Esophagus mucosa (tissue), 1 donor: ENCODE data around the gene SNAPIN. TPM values are rescaled to one million over a fixed set of nuclear protein-coding genes. Genes with fewer than 3 reads are reported as not detected.
"Not testable (repeated sequence)": the region's sequence is repeated elsewhere in the genome, so short reads cannot be mapped to it uniquely, and the experiment has no call there.

Source experiments
- ATAC-seq: fragments of 200-7000 bp; cut with Tn5 transposase; one replicate; pipeline ENCODE4 v1.9.1; 2020
- total RNA-seq: library from RNA; stranded (reverse); gene quantifications from one replicate; pipeline ENCODE4 v1.2.4, GENCODE V29; 2023
- donor health status: DM: yes; HTN: yes; CAD: no.

SNAPIN gene
- total RNA-seq, 1 donor from 2014 or later: 32.0 TPM

DNA sequence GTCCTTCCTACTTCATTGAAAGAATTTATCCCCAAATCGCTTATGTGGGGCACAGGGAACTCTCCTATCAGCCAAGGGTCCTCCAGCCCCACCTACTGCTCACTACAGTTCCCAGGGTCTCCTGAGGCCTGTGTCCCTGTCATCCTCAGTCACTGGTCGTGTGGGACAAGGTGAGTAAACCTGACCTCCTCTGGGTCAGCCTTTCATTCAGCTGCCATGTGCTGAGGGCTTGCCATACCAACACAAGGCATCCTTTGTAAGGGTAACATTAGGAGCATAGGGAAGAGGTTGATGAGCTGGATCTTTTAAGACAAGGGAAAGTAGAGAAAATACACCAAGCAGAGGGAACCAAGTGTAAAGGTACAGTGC, 11.2 kb upstream of the SNAPIN start:
- ATAC-seq: no peak

DNA sequence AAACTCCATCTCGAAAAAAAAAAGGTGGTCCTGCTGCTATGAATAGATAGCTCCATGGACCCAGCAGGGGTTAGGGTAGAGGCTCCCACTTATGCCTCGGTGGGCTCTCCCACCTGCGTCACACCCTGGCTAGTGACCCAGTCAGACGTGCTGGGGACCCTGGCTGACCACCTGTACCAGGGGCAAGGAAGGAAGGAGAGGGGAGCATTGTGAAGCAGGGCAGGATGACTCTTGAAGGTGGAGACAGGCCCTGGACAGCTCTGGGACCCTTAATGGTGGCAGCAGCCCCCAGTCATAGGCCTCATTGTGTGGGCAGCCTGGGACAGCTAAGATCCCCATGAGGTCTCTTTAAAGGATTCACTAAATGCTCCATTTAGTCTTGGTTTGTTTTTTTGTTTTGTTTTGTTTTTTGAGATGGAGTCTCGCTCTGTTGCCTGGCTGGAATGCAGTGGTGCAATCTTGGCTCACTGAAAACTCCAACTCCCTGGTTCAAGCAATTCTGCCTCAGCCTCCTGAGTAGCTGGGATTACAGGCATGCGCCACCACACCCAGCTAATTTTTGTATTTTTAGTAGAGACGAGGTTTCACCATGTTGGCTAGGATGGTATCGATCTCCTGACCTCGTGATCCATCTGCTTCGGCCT, 10.4 kb upstream of the SNAPIN start:
- peak; percentile 24 for ATAC-seq

DNA sequence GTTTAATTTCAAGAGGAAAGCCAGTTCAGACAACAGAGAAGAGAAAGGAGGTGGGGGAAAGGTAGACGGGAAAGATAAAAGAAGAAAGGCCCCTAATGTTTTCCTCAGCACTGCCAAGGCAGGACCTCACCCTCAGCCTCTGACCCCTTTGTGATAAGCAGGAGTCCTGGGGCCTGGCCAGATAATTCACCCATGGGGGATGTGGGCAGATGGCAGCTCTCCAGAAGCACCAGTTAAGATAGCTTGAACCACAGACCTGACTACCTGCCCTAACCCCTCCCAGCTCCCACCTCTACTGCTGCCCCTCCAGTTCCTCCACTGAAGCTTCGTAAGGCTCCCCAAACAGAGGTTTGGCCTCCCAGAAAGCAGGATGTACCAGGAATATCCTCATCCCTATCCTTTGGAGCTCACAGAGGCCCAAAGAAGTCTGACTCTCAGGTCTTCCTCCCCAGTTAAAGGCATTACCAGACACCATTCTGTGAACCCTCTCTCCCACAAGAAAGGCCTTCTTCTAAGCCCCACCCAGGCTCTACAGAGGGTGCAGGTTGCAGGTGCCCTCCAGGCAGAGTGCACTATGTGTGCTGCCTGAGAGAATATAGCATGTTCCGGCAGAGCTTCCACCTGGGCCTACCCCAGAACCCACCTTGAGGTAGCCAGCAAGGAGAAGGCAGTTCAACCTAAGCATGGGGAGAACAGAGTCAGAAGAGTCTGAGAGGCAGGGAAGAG, 9.2 kb upstream of the SNAPIN start:
- ATAC-seq: no peak

DNA sequence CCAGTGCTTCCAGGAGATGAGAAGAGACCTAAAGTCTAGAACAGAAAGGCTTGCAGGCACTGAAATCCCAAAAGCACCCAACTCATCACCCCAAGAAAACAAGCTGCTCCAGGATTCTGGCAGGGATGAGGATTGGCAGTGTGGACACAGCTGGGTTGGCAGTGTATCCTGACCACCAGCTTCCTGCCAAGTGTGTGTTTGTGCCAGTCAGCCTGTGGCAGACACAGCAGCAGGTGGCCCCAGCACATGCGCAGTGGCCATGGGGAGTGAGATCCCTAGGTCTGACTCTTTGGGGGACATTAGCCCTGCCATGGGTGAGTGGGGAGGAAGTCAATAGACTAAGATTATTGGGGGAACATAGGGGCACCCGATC, 8.7 kb upstream of the SNAPIN start:
- peak; percentile 2 for ATAC-seq

DNA sequence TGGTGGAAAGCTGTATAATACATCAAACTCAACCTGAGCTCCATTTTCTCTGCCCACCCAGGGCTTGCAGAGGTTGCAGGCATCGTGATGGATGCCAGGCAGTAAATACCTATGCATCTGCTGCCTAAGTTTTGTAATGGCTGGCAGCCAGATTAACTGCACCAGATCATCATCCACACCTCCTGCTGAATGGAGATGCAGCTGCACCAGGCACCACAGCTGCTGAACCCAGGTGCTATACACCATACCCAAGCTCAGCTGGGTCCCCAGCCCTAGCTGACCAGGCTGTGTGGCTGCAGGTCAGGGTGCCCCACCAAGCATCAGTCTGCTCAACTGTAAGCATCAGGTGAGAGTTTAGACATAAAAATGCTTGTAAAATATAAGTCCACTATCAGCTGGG, 6.7 kb upstream of the SNAPIN start:
- no peak for ATAC-seq

DNA sequence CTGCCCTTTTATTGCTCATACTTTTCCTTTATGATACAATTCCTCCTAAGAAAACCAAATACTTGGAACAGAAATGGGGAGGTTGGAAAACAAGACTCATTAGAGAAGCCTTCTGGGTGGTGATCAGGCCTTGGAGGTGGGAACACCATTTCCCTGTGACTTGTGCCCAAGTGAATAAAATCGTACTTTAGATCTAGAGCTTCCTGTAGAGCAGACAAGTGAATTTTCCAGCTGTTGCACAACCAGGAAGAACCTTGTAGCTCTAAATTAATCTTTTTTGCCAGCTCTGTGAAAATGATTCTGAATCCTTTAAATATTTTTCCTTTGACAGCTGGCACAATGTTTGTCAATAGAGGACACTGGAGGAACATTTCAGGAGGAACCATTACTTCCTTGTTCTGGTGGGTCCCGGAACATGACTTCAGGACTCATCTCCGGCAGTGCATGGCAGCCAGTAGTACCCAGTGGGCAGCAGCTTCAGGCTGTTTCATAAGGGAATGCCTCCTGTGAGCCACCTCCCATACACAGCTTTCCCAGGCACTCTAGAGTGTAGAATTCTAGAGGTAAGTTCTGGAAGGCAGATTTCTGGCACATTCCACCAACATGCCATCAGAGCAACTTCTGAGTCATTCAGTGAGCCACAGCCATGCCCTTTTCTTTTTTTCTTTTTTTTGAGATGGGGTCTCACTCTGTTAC, 5.5 kb upstream of the SNAPIN start:
- peak; percentile 60 for ATAC-seq

DNA sequence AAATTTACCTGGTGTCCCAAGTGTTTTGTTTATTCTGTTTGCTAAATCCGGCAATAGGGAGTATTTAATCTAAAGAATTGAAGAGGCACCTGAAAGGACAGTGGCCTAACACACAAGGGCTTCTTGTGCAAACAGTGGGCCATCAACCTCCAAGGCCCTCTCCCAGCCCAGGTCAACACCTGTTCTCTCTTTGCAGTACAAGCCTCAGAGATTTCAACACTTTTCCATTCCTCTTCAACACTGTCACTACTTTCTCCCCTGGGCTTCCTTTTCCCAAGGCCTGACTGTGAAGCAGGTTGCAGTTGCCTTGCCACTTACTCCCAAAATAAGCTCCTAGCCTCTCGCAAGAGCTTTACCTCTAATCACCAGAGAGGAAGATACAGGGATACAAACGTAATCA, 3.2 kb upstream of the SNAPIN start:
- no peak for ATAC-seq

DNA sequence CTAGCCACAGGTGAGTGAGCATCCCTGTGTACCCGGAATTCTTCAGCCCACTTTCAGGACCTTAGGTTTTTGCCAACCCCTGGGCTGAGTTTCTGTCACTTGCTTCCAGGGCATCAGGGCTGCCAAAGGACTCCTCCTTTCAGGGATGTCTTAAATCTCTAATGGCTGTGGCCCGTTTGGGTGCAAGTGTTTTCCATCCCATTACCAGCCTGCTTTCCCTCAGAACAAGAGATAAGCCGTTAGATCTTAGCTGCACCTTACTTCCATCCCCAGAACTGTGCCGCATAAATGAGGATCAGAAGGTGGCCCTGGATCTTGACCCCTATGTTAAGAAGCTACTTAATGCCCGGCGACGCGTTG, 652 bp downstream of the SNAPIN start:
- ATAC-seq: peak; percentile 1

DNA sequence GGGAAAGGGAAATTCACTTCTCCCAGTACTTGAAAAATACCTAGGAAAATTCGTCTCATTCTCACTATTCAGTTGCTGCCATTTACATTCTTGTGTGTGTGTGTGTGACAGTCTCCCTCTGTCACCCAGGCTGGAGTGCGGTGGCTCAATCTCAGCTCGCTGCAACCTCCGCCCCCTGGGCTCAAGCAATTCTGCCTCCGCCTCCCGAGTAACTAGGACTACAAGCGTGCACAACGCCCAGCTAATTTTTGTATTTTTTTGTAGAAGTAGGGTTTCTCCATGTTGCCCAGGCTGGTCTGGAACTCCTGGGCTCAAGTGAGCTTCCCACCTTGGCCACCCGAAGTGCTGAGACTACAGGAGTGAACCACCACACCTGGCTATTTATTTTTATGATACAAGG, 1.2 kb downstream of the SNAPIN start:
- no peak for ATAC-seq

DNA sequence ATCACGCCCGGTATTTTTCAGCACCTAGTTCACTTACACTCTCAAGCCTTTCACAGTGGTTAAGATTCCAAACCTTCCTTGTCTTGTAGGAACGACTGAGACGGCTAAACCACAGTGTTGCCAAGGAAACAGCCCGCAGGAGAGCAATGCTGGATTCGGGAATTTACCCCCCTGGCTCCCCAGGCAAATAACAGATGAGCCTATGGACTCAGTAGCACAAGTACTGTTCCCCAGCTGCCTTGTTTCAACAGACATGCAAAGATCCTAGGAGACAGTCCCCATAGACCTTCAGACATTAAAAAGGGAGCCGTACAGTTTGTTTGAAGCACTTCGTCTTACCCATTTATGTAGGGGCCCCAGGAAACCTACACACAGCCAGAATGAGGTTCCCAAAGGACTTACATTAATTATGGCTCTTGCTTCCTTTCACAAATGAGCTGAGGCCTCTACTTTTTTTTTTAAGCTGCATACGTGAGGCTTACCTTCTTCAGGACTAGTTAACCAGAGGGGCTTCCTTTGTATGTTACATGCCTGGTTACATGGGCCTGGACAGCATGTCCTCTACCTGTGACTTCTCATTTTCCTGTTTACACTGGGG, 2.7 kb downstream of the SNAPIN start:
- no peak for ATAC-seq

DNA sequence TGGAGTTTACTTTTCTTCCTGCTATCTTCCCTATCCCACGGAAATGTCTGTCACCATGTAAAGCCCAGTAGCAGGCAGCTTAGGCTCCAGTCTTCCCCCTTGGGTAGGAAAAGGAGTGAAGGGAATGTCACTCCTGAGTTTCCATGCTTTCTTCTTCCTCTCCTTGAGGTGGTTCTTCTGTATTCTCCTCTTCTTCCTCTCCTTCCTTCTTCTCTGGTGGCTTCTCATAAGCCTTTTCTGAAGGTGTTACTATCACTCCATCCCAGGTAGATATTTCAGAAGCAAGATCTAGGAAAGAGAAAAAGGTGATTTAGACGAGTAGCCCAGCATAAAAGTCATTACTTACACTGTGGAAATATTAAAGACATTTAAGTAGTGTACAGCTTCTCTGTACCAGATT, 3.8 kb downstream of the SNAPIN start:
- ATAC-seq: no peak

DNA sequence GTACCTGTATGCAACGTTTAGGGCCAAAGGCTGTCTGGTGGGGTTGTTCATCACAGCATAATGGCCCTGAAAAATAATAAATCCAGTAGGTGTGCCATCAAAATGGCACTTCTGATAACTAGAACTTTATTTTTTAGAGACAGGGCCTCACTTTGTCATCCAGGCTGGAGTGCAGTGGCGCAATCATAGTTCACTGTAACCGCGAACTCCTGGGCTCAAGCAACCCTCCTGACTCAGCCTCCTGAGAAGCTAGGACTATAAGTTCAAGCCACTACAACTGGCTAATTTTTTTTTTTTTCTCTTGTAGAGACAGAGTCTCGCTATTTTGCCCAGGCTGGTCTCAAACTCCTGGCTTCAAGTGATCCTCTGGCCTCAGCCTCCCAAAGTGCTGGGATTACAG, 4.7 kb downstream of the SNAPIN start:
- ATAC-seq: no peak

DNA sequence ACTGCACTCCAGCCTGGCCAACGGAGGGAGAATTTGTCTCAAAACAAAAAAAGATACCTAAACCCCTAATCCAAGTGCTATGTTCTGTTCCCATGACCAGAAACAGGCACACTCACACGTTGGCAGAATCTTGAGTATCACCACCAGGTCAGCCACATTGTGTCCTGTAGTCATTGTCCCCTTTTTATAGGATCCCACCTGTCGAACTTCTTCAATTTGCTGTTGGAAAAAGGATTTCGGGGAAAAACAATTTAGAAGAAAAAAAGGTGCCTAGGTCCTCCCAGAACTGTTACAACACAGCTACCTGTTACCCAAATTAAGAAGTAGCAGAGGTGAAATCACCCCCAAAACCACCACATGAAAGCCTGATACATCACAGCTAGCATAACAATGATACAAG, 8.9 kb downstream of the SNAPIN start:
- ATAC-seq: no peak

DNA sequence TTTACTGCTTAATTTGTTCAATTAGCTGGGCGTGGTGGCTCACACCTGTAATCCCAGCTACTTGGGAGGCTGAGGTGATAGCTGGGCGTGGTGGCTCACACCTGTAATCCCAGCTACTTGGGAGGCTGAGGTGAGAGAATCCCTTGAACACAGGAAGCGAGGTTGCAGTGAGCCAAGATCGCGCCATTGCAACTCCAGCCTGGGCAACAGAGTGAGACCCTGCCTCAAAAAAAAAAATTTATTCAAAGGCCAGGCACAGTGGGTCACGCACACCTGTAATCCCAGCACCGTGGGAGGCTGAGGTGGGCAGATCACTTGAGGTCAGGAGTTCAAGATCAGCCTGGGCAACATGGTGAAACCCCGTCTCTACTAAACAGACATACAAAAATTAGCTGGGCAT, 10.2 kb downstream of the SNAPIN start:
- ATAC-seq: not testable (repeated sequence)

DNA sequence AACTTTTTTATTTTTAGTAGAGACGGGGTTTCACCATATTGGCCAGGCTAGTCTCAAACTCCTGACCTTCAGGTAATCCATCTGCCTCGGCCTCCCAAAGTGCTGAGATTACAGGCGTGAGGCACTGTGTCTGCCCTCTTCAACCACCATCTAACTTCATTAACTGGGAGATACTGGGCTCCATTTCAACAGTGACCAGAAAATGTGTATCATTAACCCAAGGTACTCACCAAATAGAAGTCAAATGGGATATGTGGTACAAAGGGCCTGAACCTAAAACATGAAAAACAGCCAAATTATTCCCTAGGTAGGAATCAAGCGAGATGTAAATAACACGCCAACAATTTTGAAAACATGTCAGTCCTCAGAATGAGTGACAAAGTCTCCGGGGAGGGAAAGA, 11.1 kb downstream of the SNAPIN start:
- ATAC-seq: no peak

DNA sequence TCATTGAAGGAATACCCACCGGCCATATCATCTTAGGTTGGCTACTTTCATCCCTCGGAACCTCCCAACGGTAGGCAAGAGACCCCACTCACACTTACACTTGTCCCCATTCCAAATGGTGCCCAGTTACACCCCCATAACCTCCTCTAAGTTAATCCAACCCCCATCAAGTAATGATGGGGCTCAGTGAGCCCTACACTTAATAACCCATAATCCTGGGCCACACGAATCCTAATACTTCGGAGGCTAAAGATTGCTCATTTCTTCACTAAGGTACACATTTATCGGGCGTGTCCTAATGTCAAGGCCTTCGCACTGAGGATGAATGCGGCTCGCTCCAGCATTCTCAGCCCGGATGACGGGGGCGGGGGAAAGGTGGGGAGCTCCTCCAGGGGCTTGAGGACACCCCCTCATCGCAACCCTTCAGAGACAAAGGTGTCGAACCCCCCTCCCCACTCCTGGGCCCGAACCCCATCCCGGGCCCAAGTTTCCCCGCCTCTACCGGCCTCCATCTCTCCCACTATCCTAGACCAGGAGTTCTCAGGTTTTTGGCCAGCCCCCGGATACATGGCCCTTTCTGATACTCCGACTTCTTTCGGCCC, 11.9 kb downstream of the SNAPIN start:
- ATAC-seq: peak; percentile 15

DNA sequence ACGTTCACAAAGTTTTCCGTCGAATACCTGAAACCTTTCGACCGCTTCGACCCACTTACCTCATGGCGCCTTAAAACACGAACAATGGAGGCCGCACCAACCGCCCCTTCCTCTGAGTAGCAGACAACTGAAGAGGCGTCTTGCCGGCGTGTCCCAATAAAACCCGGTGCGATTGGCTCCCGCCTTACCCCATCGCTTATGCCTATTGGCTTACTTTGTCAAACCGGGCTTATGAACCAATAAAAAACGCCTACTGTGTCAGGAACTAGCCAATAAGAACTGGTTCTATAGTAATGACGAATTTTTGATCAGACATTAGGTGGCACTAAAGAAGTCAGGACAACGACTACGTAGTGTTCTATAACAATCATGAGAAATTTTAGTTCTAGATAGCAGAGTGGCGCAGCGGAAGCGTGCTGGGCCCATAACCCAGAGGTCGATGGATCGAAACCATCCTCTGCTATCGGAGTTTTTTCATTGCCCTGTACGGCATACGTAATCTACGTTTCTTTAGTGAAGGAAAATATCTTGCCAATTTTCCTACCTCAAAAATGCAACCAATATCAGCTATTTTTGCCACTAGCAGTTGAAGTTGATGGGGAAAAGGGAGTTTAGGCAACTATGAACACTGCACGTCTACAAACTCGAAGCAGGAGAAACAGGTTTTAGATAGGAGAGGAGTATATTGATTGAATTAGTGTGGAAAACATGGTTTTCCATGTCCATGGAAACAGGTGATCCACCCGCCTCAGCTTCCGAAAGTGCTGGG, 12.5 kb downstream of the SNAPIN start, which contains the start of gene ILF2:
Gene ILF2 (minus strand): TSS at position 135 of the 769 bp plus-strand sequence. CDS start 71 bp downstream, at position 64.
- peak; percentile 97 for ATAC-seq

DNA sequence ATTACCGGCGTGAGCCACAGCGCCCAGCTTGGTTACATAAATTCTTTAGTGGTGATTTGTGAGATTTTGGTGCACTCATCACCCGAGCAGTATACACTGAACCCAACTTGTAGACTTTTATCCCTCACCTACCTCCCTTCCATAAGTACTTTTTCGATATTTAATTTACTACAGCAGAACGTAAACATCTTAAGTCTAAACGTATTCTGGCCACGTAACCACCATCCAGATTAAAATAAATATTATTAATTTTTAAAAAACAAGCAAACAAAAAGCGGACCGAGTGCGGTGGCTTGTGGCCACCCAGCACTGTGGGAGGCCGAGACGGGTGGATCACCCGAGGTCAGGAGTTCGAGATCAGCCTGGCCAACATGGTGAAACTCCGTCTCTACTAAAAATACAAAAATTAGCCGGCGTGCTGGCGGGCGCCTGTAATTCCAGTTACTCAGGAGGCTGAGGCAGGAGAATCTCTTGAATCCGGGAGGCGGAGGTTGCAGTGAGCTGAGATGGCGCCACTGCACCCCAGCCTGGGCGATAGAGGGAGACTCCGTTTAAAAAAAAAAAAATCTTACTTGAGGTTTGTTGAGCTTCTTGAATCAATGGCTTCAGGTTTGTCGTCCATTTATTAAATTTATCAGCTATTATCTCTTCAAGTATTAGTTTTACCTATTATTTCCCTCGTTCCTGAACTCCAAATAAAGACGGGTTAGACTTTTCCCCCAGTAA, 13.3 kb downstream of the SNAPIN start:
- not testable (repeated sequence) for ATAC-seq

DNA sequence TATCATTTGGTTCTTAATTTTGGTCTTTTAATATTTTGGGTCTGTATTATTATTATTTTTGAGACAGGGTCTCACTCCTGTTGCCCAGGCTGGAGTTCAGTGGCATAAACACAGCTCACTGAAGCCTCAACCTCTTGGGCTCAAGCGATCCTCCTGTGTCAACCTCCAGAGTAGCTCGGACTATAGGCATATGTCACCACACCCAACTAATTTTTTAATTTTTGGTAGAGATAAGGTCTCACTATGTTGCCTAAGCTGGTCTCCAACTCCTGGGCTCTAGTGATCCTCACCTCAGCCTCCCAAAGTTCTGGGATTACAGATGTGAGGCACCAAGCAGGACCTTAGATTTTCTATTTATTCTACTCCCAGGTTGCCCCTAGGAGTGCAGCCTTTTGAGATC, 15.0 kb downstream of the SNAPIN start:
- no peak for ATAC-seq

DNA sequence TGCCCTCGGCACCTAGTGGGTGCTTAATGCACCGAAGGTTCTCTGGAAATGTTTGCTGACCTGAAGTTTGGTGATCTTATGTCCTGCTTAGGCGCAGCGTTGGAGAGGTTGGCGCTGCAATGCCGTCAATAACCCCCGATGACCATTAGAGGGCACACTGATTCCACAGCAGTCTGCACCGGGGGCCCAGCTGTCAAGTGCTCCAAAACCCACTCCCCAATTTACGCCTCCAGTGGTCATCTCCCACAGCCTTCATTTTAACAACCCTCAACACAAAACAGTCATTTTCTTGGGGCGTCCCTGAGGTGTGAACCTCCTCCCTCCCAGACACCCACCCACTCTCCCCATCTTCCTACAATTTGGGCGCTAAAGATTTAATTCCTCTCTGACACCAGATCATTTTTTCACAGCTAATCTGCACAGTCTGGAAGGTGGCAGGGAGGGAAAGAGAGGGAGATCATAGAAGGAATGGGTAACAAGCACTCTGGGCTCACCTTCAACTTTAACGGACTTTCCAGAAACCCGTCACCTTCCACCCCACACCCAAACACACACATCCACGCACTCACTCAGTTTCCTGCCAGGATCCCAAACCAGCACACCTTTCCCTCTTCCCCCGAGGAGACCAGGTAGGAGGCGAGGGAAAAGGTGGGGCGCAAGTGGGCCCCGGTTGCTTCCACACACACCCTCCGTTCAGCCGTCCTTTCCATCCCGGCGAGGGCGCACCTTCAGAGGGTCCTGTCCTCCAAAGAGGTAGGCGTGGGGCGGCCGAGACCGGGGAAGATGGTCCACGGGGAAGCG, 19.4 kb downstream of the SNAPIN start:
- peak; percentile 29 for ATAC-seq
